SU-DHL-6 (cell line): ENCODE data around the gene TMPRSS2.

Source experiments
- EZH2phosphoT487 ChIP-seq: fragments of 200-600 bp; sonication (generic), shearing (Covaris generic); conservative IDR thresholded peaks from 2 replicates; pipeline ENCODE4 v1.6.1; 2018; ENCODE audit warnings: mild to moderate bottlenecking, antibody characterized with exemption, low read length, moderate library complexity, mixed read lengths
- TF ChIP-seq, protein P1 (sequence below): fragments of 200-600 bp; sonication (generic); IDR thresholded peaks from one replicate; pipeline ENCODE4 v1.5.1; 2017; ENCODE audit warnings: antibody characterized with exemption, mild to moderate bottlenecking, low read length, moderate library complexity; ENCODE audit not compliant: insufficient read depth, poor library complexity, severe bottlenecking

DNA sequence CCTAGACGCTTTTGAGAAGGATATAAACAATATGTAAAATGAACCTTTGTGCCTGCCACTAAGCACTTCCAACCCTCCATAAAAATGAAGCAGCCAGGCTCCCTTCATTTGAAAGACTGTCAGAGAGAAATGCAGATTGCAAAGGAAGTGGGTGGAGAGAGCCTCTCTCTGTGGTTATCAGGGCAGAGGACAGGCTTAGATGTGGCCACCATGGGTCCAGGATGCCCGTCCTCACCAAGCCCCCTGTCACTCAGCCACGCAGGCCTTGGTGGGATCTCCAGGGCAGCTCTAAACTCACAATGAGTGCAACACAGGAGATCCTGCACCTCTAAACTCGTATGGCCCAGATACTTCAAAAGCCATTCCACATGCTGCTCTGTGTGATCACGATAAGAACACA is 37.9 kb downstream of the TMPRSS2 start:
- TF ChIP-seq, protein P1, sequence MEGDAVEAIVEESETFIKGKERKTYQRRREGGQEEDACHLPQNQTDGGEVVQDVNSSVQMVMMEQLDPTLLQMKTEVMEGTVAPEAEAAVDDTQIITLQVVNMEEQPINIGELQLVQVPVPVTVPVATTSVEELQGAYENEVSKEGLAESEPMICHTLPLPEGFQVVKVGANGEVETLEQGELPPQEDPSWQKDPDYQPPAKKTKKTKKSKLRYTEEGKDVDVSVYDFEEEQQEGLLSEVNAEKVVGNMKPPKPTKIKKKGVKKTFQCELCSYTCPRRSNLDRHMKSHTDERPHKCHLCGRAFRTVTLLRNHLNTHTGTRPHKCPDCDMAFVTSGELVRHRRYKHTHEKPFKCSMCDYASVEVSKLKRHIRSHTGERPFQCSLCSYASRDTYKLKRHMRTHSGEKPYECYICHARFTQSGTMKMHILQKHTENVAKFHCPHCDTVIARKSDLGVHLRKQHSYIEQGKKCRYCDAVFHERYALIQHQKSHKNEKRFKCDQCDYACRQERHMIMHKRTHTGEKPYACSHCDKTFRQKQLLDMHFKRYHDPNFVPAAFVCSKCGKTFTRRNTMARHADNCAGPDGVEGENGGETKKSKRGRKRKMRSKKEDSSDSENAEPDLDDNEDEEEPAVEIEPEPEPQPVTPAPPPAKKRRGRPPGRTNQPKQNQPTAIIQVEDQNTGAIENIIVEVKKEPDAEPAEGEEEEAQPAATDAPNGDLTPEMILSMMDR, result no peak
- no peak for TF ChIP-seq EZH2phosphoT487
